ENCODE results near the gene CDK18.

The CDK18 gene

DNA sequence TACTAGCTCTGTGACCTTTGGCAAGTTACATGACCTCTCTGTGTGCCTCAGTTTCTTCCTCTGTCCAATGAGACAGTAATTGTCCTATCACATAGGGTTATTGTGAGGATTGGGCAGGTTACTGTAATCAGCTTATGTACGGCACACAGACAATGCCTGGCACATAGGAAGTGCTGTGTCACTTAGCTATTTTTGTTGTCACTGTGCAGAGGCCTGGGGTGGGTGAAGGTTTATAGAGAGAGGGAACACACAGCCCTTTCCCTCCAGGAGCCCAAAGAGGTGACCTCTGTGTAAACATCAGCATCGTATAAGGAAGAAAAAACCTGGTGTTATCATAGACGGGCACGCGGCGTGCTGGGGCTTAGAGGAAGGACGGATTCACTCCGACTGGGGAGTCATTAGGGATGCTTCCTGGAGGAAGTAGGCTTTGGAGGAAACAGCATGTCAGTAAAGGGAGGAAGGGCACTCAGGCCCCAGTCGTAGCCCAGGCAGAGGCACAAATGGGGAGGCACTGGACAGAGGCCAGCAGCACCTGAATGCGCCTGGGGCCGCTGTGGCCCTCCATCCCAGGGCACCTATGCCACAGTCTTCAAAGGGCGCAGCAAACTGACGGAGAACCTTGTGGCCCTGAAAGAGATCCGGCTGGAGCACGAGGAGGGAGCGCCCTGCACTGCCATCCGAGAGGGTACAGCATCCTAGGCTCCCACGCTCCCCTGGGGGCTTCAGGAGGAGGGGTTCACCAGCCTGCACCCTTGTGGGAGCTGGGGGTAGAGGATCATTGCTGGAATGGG lies 21.2 kb downstream of the CDK18 start:
- no peak for DNase-seq

DNA sequence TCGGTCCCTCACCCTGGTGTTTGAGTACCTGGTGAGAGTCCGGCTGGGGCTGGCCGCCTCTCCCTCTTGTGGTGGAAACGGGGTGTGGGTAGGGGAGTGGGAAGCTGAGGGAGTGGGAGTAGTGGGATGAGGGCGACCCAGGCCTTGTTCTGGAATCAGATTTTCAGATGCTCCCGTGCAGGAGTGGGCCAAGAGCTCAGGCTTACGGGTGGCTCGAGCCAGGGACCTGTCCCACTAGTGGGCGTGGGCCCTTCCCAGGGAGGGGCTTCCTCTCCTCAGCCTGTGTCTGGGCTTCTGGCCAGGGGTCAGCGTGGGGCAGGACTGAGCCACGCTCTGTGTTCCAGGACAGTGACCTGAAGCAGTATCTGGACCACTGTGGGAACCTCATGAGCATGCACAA lies 22.0 kb downstream of the CDK18 start:
- DNase-seq: no peak

DNA sequence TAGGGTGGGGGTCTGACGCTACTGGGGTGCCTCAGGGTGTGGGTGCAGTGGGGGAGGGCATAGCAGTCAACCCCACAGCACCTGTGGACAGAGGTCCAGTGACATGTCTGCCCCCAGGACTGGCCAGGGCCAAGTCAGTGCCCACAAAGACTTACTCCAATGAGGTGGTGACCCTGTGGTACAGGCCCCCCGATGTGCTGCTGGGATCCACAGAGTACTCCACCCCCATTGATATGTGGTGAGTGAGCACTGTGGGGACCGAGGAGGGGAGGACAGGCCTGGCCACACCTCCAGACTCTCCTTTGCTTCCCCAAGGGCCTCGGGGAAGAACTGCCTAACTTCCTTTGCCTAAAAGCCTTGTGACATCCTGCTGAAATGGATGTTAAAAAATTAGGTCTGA lies 23.5 kb downstream of the CDK18 start:
- no peak for DNase-seq

DNA sequence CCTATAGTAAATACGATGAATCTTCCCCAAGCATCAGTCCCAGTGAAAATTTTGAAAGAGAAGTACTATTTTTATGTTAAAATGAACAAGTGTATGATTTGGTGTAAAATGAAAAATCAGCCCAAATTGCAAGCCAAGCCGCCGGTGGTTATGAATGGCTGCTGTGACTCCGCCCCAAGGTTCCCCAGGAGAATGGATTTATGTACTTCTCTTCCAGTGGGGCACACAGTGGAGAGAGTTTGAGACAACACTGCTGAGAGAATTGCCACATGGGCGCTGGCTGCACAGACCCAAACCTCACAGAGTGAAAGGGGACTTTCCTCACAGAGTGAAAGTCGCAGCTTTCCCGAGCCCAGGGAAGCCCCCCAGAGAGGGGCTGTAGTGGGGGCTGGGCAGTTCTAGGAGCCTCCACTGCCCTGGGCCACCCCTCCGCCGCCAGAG lies 24.0 kb downstream of the CDK18 start:
- DNase-seq: no peak

DNA sequence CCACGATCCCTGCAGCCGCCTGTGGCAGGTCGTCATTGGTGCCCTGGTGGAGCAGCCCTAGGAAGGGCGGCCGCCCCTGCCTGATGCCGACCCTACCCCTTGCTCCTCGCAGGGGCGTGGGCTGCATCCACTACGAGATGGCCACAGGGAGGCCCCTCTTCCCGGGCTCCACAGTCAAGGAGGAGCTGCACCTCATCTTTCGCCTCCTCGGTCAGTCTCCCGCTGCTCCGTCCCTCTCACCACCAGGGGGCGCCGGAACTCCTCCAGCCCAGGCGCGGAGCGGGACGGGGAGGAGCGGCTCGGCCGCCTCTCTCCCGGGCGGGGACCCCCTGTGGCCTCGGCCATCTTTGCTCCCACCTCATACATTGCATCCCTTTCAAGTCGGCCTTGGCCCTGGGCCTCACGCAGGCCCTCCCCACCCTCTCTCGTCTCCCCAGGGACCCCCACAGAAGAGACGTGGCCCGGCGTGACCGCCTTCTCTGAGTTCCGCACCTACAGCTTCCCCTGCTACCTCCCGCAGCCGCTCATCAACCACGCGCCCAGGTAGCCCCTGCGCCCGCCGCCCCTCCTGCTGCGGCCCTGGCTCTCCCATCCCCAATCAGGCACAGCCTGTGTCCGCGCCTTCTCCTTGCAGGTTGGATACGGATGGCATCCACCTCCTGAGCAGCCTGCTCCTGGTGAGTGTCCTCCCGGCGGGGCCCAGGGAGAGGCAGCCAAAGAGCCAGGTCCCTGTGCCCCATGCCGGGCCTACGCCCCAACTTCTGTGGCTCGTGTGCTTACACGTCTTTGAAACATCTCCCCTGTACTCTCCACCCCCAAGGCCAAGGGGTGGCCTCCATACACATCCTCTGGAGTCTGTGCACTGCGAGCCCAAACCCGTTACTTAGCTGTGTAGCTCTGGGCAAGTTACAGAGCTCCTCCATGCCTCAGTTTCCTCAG lies 24.7 kb downstream of the CDK18 start:
- peak; percentile 71 for DNase-seq

DNA sequence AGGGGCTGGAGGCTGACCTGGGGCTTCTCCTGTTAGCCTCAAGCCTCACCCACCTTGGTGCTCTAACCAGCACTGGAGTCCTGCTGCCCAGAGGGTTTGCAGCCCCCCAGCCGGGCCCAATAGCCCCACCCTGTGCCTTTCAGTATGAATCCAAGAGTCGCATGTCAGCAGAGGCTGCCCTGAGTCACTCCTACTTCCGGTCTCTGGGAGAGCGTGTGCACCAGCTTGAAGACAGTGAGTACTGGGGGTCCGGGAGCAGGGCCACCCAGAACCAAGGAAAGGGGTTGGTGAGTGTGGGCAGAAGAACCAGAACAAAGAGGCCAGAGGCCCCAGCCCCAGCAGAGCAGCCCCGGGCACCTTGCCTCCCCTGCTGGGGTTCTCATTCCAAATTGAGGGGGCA lies 25.6 kb downstream of the CDK18 start:
- no peak for DNase-seq

DNA sequence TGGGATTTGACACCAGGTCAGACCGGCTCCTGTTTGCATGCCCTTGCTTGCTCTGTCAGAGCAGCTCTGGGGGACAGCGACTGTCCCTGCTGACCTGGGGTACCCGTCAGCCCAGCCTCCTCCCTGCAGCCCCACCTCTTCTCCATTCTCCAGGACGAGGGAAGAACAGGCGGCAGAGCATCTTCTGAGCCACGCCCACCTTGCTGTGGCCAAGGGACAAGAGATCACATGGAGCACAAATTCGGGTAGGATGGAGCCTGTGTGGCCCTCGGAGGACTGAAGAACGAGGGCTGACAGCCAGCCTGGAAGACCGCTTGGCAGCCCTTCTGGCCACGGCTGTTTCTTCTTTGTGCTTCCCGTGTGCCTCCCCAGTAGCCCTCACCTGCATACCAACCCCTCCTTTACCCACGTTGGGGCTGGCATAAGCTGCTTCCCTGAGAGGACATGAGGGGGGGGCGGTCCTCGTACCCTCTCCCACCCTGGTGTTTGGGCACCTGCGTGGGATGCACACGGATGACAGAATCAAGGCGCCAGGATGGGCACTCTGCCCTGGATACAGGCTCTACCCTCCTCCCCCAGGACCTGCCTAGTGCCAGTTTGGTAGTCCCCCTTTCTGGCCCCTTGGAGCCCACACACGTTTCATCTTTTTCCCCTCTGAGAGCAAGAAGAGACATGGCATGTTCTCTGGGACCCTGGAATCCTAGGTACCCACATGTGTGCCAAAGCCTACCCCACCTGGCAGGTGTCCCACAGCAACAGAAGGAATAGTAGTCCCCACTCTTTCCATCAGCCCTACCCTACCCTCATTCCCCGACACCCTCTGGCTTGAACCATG lies 26.9 kb downstream of the CDK18 start:
- DNase-seq: no peak

DNA sequence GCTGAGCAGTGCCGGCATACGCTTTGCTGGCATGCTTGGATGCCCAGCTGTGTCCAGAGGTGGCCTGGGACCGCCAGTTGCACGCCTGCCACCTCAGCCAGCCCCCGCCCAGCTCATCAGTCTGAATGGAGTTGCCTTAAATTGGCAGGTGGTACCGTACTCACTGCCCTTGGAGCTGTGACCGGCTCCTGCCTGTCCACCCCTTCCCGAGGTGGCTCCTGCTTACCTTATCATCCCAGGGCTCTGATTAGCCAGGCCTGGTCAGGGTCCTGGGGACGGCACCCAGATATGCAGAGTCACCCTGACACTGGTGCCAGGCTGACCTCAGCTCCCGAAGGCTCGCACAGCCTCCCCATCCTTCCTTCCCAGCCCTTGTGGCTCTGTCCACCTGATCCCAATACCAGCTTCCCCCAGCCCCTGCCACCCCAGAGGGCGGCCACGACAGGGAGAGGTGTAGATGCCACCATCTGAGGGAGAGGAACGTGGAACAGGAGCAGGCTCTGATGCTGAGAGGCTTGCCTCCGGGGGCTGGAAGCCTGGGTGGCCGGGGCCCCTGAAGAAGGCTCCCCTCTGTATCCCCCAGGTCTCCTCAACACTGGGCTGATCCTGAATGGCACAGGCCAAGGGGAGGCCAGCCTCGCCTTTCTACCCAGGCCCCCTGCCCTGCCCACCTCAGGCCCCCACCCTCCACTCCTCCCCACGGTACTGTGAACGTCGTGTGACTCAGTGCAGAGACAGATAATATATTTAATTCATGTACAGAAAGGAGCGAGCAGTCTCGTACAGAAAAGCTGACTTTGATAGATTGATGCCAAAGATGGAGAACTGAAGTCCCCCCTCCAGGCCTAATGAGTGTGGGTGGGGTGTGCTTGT lies 27.8 kb downstream of the CDK18 start:
- DNase-seq: no peak

DNA sequence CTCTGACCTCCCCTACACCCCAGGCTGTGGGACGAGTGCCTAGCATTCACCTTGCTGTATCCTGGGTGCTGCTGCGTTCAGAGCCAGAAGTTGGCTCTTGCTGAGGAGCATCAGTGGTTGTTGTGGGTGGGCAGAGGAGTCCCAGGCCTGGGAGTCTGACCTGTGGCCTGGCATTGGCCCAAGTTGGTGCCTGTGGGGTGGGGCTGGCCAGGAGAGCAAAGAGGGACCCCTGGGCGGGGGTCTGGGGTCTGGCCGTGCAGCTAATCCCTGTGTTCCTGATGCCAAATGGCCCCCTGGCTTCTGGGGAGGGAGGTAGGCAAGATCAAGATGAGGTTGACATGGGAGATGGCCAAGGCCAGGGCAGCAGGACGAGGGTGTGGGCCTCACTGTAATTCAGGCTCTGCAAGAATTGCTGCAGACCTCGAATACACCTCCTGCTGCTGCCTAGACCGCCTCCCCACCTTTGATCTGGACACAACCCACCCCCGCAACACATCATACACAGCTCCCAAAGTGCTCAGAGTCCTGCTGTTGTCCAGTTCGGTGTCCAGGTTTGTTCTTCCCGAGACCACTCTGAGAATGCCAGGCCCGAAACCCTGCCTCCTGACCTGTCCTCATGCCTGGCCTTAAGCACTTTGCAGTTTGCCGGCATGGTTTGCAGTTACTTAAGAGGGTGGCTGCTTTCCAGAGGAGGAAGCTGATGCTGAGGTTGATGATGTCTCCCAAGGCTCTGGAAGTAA lies 28.7 kb downstream of the CDK18 start:
- DNase-seq: no peak

DNA sequence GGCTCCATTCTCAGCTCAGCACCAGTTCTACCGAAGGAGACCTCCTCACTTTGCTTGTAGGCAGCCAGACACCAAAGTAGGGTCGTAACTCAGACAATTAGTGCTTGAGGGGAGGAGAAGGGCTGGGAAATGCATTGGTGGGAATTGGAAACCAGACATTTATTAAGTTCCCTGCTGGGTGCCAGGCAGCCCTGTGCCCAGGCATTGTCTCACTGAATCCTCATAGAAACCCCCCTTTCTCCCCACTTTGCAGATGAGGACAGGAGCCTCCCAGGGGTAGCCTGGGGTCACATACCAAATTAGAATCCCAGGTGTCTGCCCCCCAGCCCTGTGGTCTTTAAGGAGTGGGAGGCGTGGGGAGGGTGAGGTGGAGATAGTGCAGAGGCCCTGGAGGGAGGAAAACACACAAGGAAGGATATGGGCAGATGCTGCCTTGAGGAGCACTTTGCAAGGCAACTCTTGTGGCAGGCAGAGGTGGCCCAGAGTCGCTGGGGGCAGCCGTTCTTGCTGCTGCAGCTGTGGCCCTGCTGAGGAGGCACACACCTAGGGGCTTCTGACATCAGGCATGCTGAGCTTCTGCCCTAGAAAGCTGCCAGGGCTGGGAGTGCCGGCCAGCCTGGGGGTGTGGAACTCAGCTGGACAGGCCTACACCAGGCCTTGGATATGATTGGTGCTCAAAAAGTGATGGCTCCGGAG lies 29.4 kb downstream of the CDK18 start:
- no peak for DNase-seq

DNA sequence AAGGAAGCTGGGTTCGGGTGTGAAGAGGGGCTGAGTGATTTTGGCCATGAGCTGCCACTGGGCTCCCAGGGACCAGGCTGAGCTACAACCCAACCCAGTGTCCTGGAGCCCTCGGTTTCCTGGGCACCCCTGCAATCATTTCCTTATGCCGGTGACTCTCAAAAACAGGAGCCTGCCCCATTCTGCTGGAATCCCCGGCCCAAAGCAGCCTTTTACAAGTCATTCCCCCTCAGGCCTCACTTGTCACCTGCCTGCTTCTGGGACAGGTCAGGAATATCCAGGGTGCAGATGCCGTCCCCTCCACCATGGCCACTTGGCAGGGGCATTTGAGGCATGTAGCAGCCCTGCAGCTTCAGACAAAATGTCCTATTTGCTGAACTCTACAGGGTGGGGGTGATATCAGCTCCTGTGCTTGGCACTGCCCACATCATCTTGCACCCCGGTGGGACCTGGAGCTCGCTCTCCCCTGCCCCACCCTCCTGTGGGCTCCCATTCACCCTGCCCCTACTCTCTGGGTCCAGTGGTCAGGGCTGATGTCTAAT lies 30.0 kb downstream of the CDK18 start:
- no peak for DNase-seq

DNA sequence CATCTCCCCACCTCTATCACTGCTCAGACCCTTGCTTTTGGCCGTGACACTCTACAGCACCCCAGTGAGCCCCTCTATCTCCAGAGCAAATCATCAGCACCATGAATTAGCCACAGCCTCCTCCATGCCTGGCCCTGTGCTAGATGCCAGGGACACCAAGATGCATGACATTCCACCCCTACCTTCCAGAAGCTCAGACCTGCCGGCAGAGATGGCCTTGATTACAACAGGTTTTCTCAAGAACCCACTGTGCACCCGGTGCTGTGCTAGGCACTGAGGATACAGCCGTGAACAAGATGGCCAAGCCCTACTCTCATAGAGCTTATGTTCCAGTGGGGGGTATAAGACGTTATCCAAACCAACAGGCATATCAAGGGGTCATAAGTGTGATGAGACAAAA lies 30.6 kb downstream of the CDK18 start:
- no peak for DNase-seq

DNA sequence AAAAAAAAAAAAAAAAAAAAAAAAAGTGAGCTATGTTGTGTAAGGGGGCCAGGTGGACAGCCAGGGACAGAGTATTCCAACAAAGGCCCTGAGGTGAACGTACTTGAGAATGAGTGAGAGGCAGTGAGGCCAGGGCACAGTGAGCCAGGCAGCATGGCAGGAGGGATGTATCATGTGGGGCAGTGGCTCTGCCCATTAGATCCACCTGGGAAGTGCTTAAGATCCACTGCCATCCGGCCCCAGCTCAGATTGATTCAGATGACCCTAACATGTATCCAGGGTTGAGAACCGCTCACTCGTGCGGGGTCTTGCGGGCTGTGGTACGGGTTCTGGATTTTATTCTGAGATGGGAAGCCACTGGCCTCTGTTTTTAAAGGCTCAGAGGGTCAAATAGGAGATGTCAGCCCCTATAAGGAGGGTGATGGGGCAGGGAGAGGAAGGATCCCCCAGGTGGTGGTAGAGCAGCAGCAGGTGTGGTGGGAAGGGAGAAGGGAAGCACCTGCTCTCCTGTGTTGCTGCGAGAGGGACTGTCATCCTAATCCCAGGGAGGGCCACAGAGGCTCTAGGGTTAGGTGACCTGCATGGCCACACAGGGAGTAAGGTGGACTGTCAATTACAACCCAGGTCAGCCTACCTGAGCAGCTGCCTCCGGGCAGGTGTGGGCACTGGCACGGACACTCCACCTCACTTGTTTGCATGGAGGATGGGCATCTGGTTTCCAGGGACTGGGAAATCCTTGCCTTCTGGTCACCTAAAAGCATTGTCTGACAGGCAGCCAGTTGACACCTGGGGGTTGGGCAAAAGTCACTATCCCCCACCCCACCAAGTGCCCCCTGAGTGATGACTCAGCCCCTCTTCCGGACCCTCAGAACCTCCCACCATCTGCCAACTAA lies 31.6 kb downstream of the CDK18 start:
- DNase-seq: no peak

DNA sequence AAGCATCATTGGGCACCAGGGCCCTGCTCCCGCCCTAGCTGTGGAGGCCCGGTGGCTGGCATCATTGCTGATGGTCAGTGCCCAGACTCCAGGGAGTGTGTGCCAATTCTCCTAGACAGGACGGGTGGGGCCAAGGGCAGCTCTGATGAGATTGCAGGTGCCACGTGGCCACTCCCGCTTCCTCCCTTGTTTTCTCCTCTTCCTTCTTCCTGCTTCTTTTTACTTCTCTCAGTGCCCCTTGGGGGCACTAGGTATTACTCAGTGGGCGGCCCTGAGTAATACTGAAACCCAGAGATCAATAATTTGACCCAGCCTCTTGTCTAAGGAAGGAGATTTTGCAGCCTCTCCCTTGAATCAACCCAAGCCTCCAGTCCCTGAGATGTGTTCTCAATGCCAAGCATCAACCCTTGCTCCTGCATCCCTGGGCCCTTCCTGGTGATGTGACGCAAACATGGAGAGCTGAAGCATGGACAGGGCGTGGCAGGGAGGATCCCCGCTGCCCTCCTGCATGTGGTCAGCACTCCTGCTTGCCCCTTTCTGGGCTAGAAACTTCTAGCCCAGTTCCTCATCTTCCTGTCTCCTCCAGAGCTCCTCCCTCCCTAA lies 32.4 kb downstream of the CDK18 start:
- no peak for DNase-seq

DNA sequence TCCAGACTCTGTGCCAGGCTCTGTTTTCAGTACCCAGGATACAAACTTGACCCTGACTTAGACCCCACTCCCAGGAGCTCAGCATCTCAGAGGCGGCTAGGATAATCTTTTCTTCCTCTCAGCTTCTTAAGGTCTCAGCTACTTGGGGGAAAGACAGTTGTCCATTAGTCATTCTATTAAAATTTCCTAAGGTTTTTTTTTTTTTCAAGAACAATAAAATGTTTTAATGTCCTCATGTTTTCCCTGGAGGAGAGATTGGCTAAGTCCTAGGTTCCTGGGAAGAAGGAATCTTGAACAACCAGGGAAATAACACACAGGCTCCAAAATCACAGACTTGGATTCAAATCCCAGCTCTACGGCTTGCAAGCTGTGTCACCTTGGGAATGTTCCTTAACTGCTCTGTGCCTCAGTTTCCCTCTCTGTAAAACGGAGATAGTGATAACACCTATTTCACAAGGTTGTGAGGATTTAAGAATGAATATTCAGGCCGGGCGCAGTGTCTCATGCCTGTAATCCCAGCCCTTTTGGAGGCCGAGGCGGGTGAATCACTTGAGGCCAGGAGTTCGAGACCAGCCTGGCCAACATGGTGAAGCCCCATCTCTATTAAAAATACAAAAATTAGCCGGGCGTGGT lies 33.0 kb downstream of the CDK18 start:
- DNase-seq: no peak

DNA sequence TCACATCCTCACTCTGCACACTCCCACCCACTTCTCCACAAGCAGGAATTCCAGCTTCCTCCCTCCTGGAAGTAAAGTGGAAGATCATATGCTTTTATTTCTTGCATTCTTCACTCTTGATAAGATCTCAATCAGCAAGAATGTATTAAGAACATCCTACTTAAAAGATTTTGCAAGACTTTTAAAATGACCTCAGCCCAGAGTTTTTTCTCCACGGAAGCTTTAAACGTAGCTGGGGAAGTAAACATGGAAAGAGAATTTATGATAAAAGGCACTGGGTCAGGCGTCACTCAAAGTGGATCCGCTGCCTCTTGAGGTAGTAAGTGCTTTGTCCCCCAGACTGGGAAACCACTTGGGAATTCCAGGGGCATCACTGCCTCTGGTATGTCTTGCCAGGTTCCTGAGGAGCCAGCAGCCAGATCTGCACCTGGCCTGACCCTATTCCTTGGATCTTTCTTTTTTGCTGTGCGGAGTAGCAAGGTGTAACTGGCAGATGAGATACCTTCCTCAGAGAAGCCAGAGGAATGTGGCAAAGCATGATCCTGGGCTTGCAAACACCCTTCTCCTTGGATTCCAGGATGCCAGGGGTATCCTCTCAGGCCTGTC lies 33.9 kb downstream of the CDK18 start:
- DNase-seq: no peak

DNA sequence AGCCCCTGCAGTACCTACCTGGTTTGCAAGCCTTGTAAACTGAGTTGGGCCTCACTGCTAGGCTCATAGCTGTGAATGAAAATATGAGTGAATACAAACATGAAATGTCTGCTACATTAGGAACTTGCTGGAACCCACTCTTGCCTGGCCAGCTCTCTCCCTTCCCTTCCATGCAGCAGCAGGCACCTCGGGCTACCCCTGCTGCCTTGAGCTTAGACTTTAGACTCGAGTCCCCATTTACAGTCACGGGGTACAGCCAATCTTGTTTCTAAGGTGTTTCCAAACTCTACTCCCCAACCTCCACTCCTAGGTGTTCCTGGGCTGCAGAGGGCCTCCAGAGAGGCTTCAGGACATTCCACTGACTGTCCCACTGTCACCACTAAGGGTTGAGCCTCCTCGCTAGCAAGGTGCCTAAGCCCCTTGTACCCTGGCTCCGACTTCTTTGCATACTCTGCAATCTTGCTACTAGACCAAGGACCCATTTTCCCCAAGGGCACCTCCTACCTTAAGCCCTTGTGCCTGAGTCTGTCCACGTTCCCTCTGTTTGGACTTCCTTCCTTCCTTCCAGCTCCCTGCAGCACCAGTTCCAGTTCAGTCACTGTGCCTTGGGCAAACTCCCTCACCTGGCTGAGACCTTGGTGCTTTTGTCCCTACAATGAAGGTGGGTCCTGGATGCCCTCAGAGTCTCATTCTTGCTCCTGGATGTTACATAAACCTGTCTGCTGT lies 36.9 kb downstream of the CDK18 start:
- no peak for DNase-seq

Measured in CD4-positive, alpha-beta T cell treated with Interleukin-17A for 1 hour (primary cell).